PC-3 (cell line): ENCODE measurements around the gene BACE2.

Source experiments
- CTCF ChIP-seq: fragments of 300-600 bp; sonication (generic); conservative IDR thresholded peaks from 2 replicates; pipeline ENCODE4 v1.5.1; 2017; ENCODE audit warnings: antibody characterized with exemption, low read depth, mild to moderate bottlenecking, low read length
- EZH2 ChIP-seq: fragments of 300-600 bp; sonication (generic); IDR thresholded peaks from one replicate; pipeline ENCODE4 v1.6.1; 2017; ENCODE audit warnings: antibody characterized with exemption, mild to moderate bottlenecking, low read length; ENCODE audit not compliant: unreplicated experiment

- TF ChIP-seq CTCF (no peak), EZH2 (no peak)
Measured at GRCh38 chr21:41282412-41282811, 114.5 kb downstream of the BACE2 start.
